WTC11 (cell line): ENCODE measurements around the gene PLCL2. TPM values are rescaled to one million over a fixed set of nuclear protein-coding genes. Genes with fewer than 3 reads are reported as not detected.

Experiments used
- ATAC-seq: fragments of 200-7000 bp; cut with Tn5 transposase; 2 replicates; pipeline ENCODE4 v1.10.0; 2021; ENCODE audit warnings: mild to moderate bottlenecking, moderate library complexity
- CTCF ChIA-PET: fragments of 300-600 bp; sonication (Branson Sonifier 250); formaldehyde crosslinking; loops from one replicate; lab custom pipeline; 2021; ENCODE audit warnings: antibody characterized with exemption; lab: Charles Lee
- POLR2A ChIA-PET: fragments of 350-600 bp; sonication (Branson Sonifier 250); formaldehyde crosslinking; loops from one replicate; lab custom pipeline; 2021; ENCODE audit warnings: antibody characterized with exemption; lab: Charles Lee
- DNase-seq: peaks from one replicate; pipeline ENCODE4 v3.0.0; 2021; ENCODE audit warnings: low spot score
- H3K27ac Mint-ChIP-seq: 2 replicates; pipeline ENCODE4 v1.8.0; 2021; ENCODE audit warnings: mixed read lengths
- H3K27me3 Mint-ChIP-seq: 2 replicates; pipeline ENCODE4 v1.8.0; 2021; ENCODE audit warnings: low read depth, mild to moderate bottlenecking, moderate library complexity, mixed read lengths
- H3K36me3 Mint-ChIP-seq: 2 replicates; pipeline ENCODE4 v1.8.0; 2021; ENCODE audit warnings: mixed read lengths
- H3K4me1 Mint-ChIP-seq: 2 replicates; pipeline ENCODE4 v1.8.0; 2022; ENCODE audit warnings: mixed read lengths
- H3K4me3 Mint-ChIP-seq: 2 replicates; pipeline ENCODE4 v1.8.0; 2021; ENCODE audit warnings: mild to moderate bottlenecking, moderate library complexity, mixed read lengths
- H3K9me3 Mint-ChIP-seq: 2 replicates; pipeline ENCODE4 v1.8.0; 2021; ENCODE audit warnings: mixed read lengths
- CREM ChIP-seq: sonication (generic); formaldehyde crosslinking; IDR thresholded peaks from 2 replicates; pipeline ENCODE4 v1.8.1; 2022; ENCODE audit warnings: mild to moderate bottlenecking, missing genetic modification reagents, moderate library complexity
- E2F4 ChIP-seq: sonication (generic); formaldehyde crosslinking; IDR thresholded peaks from 2 replicates; pipeline ENCODE4 v1.8.1; 2022; ENCODE audit warnings: low read depth, mild to moderate bottlenecking, moderate library complexity, missing genetic modification reagents, borderline replicate concordance
- E2F5 ChIP-seq: sonication (generic); formaldehyde crosslinking; IDR thresholded peaks from 2 replicates; pipeline ENCODE4 v1.8.1; 2022; ENCODE audit warnings: mild to moderate bottlenecking, moderate library complexity, missing genetic modification reagents
- PRDM15 ChIP-seq: sonication (generic); formaldehyde crosslinking; IDR thresholded peaks from 2 replicates; pipeline ENCODE4 v1.8.0; 2022; ENCODE audit warnings: missing genetic modification reagents
- PREB ChIP-seq: sonication (generic); formaldehyde crosslinking; IDR thresholded peaks from 2 replicates; pipeline ENCODE4 v1.8.1; 2022; ENCODE audit warnings: mild to moderate bottlenecking, missing genetic modification reagents, moderate library complexity, borderline replicate concordance
- SOX15 ChIP-seq: fragments of 250-450 bp; sonication (Bioruptor Pico); IDR thresholded peaks from 2 replicates; pipeline ENCODE4 v1.9.0; 2021; ENCODE audit warnings: mild to moderate bottlenecking
- STAT6 ChIP-seq: sonication (generic); formaldehyde crosslinking; conservative IDR thresholded peaks from 2 replicates; pipeline ENCODE4 v1.8.1; 2023; ENCODE audit warnings: mild to moderate bottlenecking, low read depth, missing genetic modification reagents, moderate library complexity
- TP53 ChIP-seq: sonication (generic); formaldehyde crosslinking; IDR thresholded peaks from 2 replicates; pipeline ENCODE4 v1.8.1; 2023; ENCODE audit warnings: mild to moderate bottlenecking, missing genetic modification reagents
- USF2 ChIP-seq: sonication (generic); formaldehyde crosslinking; IDR thresholded peaks from 2 replicates; pipeline ENCODE4 v1.8.1; 2023; ENCODE audit warnings: mild to moderate bottlenecking, missing genetic modification reagents, moderate library complexity
- ZNF232 ChIP-seq: sonication (generic); formaldehyde crosslinking; IDR thresholded peaks from 2 replicates; pipeline ENCODE4 v1.8.0; 2022; ENCODE audit warnings: mild to moderate bottlenecking, missing genetic modification reagents
- total RNA-seq: library from RNA; stranded (reverse); gene quantifications from 3 replicates; pipeline ENCODE4 v1.2.3, GENCODE V29; 2021
- TF ChIP-seq, protein P1 (sequence below): fragments of 250-450 bp; sonication (Bioruptor Pico); IDR thresholded peaks from 2 replicates; pipeline ENCODE4 v1.9.0; 2021; ENCODE audit warnings: mild to moderate bottlenecking
- TF ChIP-seq, protein P2 (sequence below): sonication (generic); formaldehyde crosslinking; IDR thresholded peaks from 2 replicates; pipeline ENCODE4 v1.8.1; 2023; ENCODE audit warnings: mild to moderate bottlenecking, missing genetic modification reagents
- TF ChIP-seq, protein P3 (sequence below): fragments of 250-450 bp; sonication (Bioruptor Pico); IDR thresholded peaks from 2 replicates; pipeline ENCODE4 v2.1.2; 2022; ENCODE audit warnings: mild to moderate bottlenecking, moderate library complexity

The PLCL2 gene
- total RNA-seq, 1 experiment from 2014 or later: 11.8 TPM

- TF ChIP-seq, protein P1, sequence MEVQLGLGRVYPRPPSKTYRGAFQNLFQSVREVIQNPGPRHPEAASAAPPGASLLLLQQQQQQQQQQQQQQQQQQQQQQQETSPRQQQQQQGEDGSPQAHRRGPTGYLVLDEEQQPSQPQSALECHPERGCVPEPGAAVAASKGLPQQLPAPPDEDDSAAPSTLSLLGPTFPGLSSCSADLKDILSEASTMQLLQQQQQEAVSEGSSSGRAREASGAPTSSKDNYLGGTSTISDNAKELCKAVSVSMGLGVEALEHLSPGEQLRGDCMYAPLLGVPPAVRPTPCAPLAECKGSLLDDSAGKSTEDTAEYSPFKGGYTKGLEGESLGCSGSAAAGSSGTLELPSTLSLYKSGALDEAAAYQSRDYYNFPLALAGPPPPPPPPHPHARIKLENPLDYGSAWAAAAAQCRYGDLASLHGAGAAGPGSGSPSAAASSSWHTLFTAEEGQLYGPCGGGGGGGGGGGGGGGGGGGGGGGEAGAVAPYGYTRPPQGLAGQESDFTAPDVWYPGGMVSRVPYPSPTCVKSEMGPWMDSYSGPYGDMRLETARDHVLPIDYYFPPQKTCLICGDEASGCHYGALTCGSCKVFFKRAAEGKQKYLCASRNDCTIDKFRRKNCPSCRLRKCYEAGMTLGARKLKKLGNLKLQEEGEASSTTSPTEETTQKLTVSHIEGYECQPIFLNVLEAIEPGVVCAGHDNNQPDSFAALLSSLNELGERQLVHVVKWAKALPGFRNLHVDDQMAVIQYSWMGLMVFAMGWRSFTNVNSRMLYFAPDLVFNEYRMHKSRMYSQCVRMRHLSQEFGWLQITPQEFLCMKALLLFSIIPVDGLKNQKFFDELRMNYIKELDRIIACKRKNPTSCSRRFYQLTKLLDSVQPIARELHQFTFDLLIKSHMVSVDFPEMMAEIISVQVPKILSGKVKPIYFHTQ (CRISPR knock-in tag): no peak
- TF ChIP-seq ZNF232 (CRISPR knock-in tag): no peak
- TF ChIP-seq E2F4: no peak
- no peak for TF ChIP-seq TP53 (CRISPR knock-in tag)
These were observed 56.3 kb downstream of the PLCL2 start (continued) for GRCh38 chr3:16940769-16941700.

DNA sequence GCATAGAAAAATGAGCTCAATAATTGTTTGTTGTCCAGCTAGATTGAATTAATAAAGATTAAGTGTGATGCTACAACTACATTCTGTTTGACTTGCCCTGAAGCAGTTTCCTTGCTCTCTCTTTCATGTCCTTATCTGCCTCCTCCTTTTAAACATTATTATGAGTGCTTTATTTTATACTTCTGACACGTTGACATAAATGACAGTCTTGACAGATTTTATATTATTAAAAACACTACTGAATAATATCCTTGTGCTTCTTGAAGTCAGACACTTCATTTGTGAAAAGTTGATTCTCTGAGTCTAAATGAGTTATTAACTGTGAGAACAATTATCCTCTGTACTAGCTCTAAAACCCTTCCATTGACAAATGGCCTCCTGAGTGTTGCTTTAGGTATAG lies 58.2 kb downstream of the PLCL2 start:
- H3K27me3 Mint-ChIP-seq: no peaks in the 10 kb centered on the region
- H3K9me3 Mint-ChIP-seq: no peaks in the 10 kb centered on the region
- no peak overlapping the region for H3K27ac Mint-ChIP-seq
- DNase-seq (no peak), ATAC-seq (no peak)
- TF ChIP-seq, protein P2, sequence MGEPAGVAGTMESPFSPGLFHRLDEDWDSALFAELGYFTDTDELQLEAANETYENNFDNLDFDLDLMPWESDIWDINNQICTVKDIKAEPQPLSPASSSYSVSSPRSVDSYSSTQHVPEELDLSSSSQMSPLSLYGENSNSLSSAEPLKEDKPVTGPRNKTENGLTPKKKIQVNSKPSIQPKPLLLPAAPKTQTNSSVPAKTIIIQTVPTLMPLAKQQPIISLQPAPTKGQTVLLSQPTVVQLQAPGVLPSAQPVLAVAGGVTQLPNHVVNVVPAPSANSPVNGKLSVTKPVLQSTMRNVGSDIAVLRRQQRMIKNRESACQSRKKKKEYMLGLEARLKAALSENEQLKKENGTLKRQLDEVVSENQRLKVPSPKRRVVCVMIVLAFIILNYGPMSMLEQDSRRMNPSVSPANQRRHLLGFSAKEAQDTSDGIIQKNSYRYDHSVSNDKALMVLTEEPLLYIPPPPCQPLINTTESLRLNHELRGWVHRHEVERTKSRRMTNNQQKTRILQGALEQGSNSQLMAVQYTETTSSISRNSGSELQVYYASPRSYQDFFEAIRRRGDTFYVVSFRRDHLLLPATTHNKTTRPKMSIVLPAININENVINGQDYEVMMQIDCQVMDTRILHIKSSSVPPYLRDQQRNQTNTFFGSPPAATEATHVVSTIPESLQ (CRISPR knock-in tag): no peak
- no peak for TF ChIP-seq USF2
- H3K36me3 Mint-ChIP-seq: no peaks in the 10 kb centered on the region
- ChIA-PET CTCF (no interaction called here), POLR2A (no interaction called here)
- no peak overlapping the region for H3K4me3 Mint-ChIP-seq
- H3K4me1 Mint-ChIP-seq: peaks cover 4% of the 10 kb centered on the region; the same call in 1 of the 2 replicates

DNA sequence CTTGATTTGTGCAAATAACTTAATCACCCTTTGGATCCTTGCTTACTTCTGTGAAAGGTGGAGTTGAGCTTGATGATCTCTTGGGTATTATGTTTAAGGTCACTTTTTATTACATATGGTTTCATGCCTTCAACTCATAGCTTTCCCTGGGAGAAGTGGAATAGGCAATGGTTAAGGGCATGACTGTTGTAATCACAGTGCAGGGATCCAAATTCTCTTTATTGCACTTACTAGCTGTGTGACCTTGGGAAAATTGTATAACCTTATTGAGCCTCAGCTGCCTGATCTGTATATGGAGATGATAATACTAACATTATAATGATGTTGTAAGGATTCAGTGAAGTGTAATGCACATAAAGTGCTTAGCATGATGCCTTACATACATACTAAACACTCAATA lies 59.1 kb downstream of the PLCL2 start:
- no peak for ATAC-seq
- no peaks in the 10 kb centered on the region for H3K36me3 Mint-ChIP-seq
- H3K4me3 Mint-ChIP-seq: no peak overlapping the region
- no peak overlapping the region for H3K27ac Mint-ChIP-seq
- ChIA-PET CTCF (no interaction called here), POLR2A (no interaction called here)
- no peaks in the 10 kb centered on the region for H3K9me3 Mint-ChIP-seq
- H3K4me1 Mint-ChIP-seq: peaks cover 4% of the 10 kb centered on the region; the same call in 1 of the 2 replicates
- no peaks in the 10 kb centered on the region for H3K27me3 Mint-ChIP-seq
- DNase-seq: no peak
- TF ChIP-seq PRDM15 (CRISPR knock-in tag): no peak
- no peak for TF ChIP-seq CREM
- TF ChIP-seq STAT6 (CRISPR knock-in tag): no peak
- TF ChIP-seq SOX15 (CRISPR knock-in tag): no peak
- no peak for TF ChIP-seq PREB (CRISPR knock-in tag)
- TF ChIP-seq E2F5: no peak
- TF ChIP-seq, protein P3, sequence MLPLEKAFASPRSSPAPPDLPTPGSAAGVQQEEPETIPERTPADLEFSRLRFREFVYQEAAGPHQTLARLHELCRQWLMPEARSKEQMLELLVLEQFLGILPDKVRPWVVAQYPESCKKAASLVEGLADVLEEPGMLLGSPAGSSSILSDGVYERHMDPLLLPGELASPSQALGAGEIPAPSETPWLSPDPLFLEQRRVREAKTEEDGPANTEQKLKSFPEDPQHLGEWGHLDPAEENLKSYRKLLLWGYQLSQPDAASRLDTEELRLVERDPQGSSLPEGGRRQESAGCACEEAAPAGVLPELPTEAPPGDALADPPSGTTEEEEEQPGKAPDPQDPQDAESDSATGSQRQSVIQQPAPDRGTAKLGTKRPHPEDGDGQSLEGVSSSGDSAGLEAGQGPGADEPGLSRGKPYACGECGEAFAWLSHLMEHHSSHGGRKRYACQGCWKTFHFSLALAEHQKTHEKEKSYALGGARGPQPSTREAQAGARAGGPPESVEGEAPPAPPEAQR (CRISPR knock-in tag): no peak
